ENCODE data around the gene PPM1H.

The PPM1H gene

DNA sequence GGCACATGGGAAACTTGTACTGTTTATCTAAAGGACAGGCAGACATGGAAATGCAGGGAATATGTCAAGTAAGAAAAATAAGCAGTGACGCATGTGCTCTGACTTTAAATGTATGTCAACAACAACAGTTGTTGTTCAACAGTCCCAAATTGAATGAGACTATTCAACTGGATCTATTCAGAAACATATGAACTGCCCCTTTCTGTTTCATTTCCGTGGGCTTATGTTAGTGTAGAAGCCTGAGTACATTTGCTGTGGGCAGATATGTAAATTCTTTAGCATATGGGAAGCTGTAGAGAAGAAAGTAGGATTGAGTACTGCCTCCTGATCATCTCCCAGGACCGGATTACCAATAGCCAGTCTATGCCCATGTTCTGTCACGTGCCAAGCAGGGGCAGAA, 7.4 kb upstream of the PPM1H start:
- DNase-seq = peak; percentile 8

GRCh38 chr12:62934239-62934798, 631 bp downstream of the PPM1H start:
- DNase-seq = peak; percentile 68

GRCh38 chr12:62933602-62934238, 1.2 kb downstream of the PPM1H start:
- peak; percentile 57 for DNase-seq

DNA sequence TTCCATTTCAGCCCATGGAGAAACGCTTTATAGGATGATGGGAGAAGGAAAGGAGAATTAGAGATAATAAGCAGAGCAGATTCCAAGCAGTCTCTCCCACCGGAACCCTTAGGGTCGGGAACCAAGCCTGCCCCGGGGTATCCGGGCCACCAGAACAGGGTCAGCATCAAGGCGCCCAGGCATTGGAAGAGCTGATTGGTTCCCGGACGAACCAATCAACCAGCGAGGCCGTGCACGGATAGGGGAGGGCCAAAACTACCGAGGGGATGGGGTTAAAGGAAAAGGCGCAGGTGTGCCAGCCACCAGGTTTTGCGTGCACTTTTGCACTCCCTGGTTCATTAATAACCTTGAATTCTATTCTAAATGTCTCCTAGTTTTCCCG, 1.7 kb downstream of the PPM1H start:
- DNase-seq = no peak

GRCh38 chr12:62931477-62931876, 3.5 kb downstream of the PPM1H start:
- peak; percentile 17 for DNase-seq

GRCh38 chr12:62930546-62931425, 4.2 kb downstream of the PPM1H start:
- peak; percentile 16 for DNase-seq

DNA sequence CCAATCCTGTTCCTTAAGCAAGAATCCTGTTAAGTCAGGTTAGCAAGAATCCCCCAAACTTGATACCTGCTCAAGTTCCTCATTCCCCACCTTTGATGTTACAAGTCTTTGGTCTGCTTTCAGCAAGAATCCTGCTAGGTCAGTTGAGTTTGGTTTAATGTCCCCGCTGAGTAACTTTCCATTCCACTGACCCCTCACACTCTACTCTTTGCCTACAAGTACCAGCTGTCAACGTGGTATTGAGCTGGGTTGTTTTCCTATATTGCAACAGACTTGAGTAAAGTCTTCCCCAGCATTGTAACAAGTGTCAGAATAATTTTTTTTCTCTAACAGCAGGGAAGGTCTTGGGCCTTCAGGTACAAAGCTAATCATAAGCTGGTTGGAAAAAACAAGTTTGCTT, 6.3 kb downstream of the PPM1H start:
- DNase-seq = no peak

DNA sequence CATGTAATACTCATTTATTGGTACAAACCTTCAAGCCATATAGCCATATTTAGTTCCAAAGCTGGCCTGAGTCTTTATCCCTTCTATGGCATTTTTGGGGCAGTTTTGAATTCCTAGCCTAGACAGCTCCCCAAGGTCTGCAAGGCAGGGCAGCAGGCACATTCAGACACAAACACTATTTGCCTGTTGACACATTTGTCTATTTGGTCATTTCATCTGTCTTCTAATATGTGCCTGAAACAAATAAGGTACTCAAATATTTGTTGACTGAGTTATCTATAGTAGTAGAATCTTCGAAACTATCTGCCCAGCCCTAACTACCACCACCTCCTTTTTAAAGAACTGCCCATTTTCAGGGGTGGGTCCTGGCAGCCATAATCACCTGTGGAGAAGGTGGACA, 9.3 kb downstream of the PPM1H start:
- DNase-seq = no peak

- no peak for DNase-seq
These were observed 10.9 kb downstream of the PPM1H start for GRCh38 chr12:62924084-62924483.

DNA sequence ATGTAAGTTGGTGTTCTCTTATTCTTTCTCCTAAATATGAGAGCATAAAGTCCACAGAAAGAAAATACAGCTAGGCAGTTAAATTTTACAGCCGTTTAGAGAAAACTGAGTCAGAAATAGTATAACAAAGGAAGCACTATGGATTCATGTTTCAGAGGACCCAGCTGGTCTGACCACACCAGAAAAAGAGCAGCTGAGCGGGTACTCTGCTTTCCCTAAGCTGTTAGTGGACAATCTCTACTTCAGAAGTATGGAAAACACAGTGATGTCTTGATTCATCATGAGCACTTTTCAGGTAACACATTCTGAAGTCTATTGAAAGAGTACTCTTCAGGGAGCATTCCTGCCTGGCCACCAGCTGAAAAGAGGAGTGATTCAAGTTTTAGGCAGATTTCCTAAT, 12.4 kb downstream of the PPM1H start:
- no peak for DNase-seq

DNA sequence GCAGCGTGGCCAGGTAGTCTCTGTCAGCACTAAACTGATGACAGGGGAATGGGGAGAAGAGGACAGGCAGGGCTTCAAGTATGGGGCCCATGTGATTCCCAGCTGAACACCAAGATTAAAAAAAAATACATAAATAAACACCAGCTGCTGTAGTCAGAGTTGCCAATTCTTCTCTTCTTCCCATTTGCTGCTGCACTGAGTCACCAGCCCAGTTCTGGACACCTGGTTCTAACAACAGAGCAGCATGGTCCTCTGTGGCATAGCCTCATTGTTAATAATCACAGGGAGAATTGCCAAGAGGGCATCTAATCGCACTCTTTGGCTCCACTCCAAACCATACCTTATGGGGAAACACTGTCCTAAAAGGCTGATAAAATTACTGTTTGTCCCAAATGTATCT, 15.1 kb downstream of the PPM1H start:
- no peak for DNase-seq

DNA sequence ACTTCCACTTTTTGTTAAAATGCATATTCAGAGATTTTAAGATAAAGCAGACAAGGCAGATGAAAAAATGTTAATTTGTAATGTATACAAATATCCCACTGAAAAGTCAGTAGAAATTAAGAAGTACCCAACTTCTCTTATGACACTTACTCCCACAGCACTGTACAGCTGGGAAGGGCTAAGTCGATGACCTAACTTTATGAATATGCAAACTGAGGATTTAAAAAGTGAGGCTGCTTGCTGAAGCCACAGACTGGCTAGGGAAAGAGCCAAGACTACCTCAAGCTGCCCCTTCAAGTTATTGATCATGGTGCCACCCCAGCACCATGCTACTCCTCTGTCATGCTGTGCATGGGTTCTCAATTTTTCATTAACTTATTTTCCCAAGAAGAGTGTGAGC, 17.0 kb downstream of the PPM1H start:
- DNase-seq = peak; percentile 53

GRCh38 chr12:62916632-62917425, 18.1 kb downstream of the PPM1H start:
- DNase-seq = no peak

DNA sequence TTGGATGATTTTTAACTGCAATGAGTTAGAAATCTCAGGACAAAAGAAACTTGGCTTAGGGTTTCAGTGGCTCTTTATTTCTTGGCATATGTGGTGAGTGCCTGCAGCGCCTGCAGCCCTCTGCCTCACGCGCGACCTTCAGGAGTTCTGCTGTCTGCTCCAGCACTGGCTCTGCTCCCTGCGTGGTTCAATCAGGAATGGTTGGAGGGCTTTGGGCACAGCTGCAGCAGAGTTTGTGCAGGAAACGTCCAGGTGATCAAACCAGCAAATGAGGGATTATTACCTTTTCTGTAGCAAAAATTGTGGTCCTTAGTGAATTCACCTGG, 19.8 kb downstream of the PPM1H start:
- no peak for DNase-seq

GRCh38 chr12:62914443-62915203, 20.3 kb downstream of the PPM1H start:
- peak; percentile 53 for DNase-seq

GRCh38 chr12:62913380-62913779, 21.6 kb downstream of the PPM1H start:
- DNase-seq = no peak

- no peak for DNase-seq
These were observed 22.3 kb downstream of the PPM1H start for GRCh38 chr12:62912644-62913043.

- peak; percentile 32 for DNase-seq
These were observed 23.7 kb downstream of the PPM1H start for GRCh38 chr12:62911286-62911685.

DNA sequence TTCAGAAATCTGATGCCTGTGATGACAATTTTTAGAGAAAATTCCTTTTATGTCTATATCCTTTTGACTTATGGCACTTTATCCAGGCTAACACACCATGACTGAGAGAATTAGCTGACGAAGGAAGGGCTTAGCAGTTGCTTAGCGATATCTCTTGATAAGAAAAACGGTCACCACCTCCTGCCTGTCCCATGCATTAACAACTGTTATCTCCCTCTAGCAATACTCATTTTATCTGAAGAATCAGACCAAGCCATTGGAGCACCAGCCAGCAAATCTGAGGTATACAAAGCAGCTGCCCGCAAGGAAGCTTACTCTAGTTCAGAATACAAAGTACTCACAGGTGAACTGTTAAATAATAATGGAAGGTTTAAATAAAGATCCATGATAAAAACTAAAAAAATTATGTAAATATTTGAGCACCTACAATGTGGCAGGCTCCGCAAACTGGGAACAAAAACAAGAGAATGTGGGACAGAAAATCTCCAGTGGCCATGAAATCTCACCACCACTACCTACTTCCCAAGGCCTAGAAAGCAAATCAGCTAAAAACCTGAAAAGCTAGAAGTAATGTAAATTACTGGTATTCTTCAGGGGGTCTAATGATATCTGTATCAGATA, 24.3 kb downstream of the PPM1H start:
- peak; percentile 92 for DNase-seq

- DNase-seq = no peak
These were observed 25.6 kb downstream of the PPM1H start for GRCh38 chr12:62909340-62909739.

- DNase-seq = no peak
These were observed 26.3 kb downstream of the PPM1H start for GRCh38 chr12:62908674-62909073.

GRCh38 chr12:62907561-62907960, 27.4 kb downstream of the PPM1H start:
- DNase-seq = peak; percentile 19
